HepG2 (cell line): ENCODE data around the gene S1PR5. TPM values are rescaled to one million over a fixed set of nuclear protein-coding genes. Genes with fewer than 3 reads are reported as not detected.

ENCODE experiments used
- AFF4 ChIP-seq: sonication (generic); formaldehyde crosslinking; IDR thresholded peaks from 2 replicates; pipeline ENCODE4 v1.4.0; 2020; ENCODE audit warnings: missing genetic modification reagents
- BRCA1 ChIP-seq: sonication (generic); formaldehyde crosslinking; IDR thresholded peaks from 2 replicates; pipeline ENCODE4 v1.4.0; 2020; ENCODE audit warnings: missing genetic modification reagents
- CREB3 ChIP-seq: sonication (generic); formaldehyde crosslinking; IDR thresholded peaks from 2 replicates; pipeline ENCODE4 v1.5.0; 2020; ENCODE audit warnings: missing genetic modification reagents
- EEA1 ChIP-seq: sonication (generic); formaldehyde crosslinking; IDR thresholded peaks from 2 replicates; pipeline ENCODE4 v1.5.1; 2020; ENCODE audit warnings: mild to moderate bottlenecking, missing genetic modification reagents, borderline replicate concordance
- HOXA7 ChIP-seq: sonication (generic); formaldehyde crosslinking; IDR thresholded peaks from 2 replicates; pipeline ENCODE4 v1.8.1; 2022; ENCODE audit warnings: mild to moderate bottlenecking, missing genetic modification reagents, moderate library complexity
- MIER3 ChIP-seq: IDR thresholded peaks from 2 replicates; pipeline ENCODE4 v1.6.1; 2016; ENCODE audit warnings: missing compliant biosample characterization, borderline replicate concordance
- SIX4 ChIP-seq: sonication (generic); formaldehyde crosslinking; IDR thresholded peaks from 2 replicates; pipeline ENCODE4 v1.4.0; 2020; ENCODE audit warnings: missing genetic modification reagents
- SNRNP70 ChIP-seq: fragments of 200-400 bp; formaldehyde crosslinking; IDR thresholded peaks from 2 replicates; pipeline ENCODE4 v1.6.1; 2017; ENCODE audit warnings: mild to moderate bottlenecking, low read depth, low read length, moderate library complexity
- TEAD3 ChIP-seq: optimal IDR thresholded peaks from 2 replicates; pipeline ENCODE3; 2016; ENCODE audit warnings: borderline replicate concordance
- TSC22D2 ChIP-seq: sonication (generic); formaldehyde crosslinking; IDR thresholded peaks from 2 replicates; pipeline ENCODE4 v1.5.1; 2020; ENCODE audit warnings: missing genetic modification reagents, mild to moderate bottlenecking, borderline replicate concordance
- ZNF20 ChIP-seq: sonication (generic); formaldehyde crosslinking; IDR thresholded peaks from 2 replicates; pipeline ENCODE4 v1.4.0; 2020; ENCODE audit warnings: mild to moderate bottlenecking, moderate library complexity, missing genetic modification reagents
- ZNF235 ChIP-seq: sonication (generic); formaldehyde crosslinking; IDR thresholded peaks from 2 replicates; pipeline ENCODE4 v1.8.1; 2023; ENCODE audit warnings: mild to moderate bottlenecking, missing genetic modification reagents, borderline replicate concordance
- ZNF879 ChIP-seq: sonication (generic); formaldehyde crosslinking; IDR thresholded peaks from 2 replicates; pipeline ENCODE4 v1.8.1; 2023; ENCODE audit warnings: missing genetic modification reagents
- polyA plus RNA-seq, 8 experiments: library from polyadenylated mRNA; depleted of rRNA in 3 of 8; stranded (reverse) in 7 of 8; unstranded in 1 of 8; fragments of >200 nt; fragmentation: Illumina TruSeq in 4 of 8; extraction: Trizol in 4 of 8; gene quantifications; 2 replicates each; pipeline versions ENCODE4 v1.2.1 to v1.2.3, GENCODE V29; 2011 to 2016; ENCODE audit warnings: low read depth in 4 of 8, missing spikeins in 1 of 8, mixed read lengths in 1 of 8; ENCODE audit not compliant: insufficient read depth in 1 of 8
- total RNA-seq, 5 experiments: library from RNA; depleted of rRNA; stranded (reverse); fragments of >200 nt; fragmentation: Illumina TruSeq; extraction: Trizol; gene quantifications; 2 replicates each; pipeline ENCODE4 v1.2.3, GENCODE V29; 2016; ENCODE audit warnings: low read depth in 1 of 5
- TF ChIP-seq, protein P1 (sequence below): IDR thresholded peaks from 2 replicates; pipeline ENCODE4 v1.6.1; 2016; ENCODE audit warnings: missing biosample characterization, missing genetic modification reagents, low read depth
- TF ChIP-seq, protein P2 (sequence below): sonication (generic); formaldehyde crosslinking; IDR thresholded peaks from 2 replicates; pipeline ENCODE4 v1.4.0; 2020; ENCODE audit warnings: missing genetic modification reagents, borderline replicate concordance
- TF ChIP-seq, protein P3 (sequence below), 2 experiments: sonication (generic) in 1 of 2; formaldehyde crosslinking in 1 of 2; IDR thresholded peaks; 2 replicates each; pipeline versions ENCODE4 v1.4.0 to v1.6.1; 2018 to 2020; ENCODE audit warnings: missing genetic modification reagents in 2 of 2, borderline replicate concordance in 1 of 2, low read depth in 1 of 2, mild to moderate bottlenecking in 1 of 2, missing biosample characterization in 1 of 2

Gene S1PR5
- total and polyA plus RNA-seq, 2 of the 13 experiments (the other 11 are each of a cell fraction or from before 2014, with no cell fraction given): 0.04 TPM; not detected in 1

DNA sequence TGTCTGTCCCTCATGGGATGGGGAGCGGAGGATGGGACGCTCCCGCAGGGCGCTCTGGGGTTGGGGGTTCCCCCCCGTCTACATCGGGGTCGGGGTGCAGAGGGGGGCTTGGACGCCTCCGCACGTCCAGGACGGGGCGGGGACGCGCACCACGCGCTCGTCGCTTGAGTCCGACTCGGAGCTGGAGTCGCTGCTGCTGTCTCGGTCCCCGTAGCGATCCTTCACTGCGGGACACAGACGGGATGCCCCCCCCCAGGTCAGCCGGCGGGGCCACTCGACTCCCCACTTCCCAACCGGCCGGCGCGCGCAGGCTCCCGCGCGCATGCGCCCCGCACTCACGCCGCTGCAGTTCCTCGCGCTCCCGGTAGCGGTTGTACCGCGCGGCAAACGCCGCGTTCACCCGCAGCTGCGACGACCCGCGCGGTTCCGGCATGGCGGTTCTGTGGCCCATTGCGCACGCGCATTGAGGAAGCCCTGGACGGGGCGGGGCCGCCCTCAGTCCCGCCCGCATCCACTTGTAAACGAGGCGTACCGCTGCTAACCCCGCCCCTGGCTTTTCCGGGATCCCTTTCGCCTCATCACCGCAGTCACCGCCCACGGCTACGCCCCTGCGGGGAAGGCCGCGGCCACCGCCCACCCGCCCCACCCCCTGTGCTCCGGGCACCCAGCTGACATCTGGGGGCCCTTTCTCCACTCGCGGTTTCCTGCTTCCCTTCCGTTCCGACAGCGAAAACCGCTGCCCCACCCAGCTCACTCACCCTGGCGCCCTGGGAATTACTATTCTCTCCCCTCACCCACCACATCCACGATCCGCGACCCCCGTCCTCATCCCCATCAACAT, 48.5 kb upstream of the S1PR5 start, which contains the start of gene KRI1 (continued):
- TF ChIP-seq, protein P1, sequence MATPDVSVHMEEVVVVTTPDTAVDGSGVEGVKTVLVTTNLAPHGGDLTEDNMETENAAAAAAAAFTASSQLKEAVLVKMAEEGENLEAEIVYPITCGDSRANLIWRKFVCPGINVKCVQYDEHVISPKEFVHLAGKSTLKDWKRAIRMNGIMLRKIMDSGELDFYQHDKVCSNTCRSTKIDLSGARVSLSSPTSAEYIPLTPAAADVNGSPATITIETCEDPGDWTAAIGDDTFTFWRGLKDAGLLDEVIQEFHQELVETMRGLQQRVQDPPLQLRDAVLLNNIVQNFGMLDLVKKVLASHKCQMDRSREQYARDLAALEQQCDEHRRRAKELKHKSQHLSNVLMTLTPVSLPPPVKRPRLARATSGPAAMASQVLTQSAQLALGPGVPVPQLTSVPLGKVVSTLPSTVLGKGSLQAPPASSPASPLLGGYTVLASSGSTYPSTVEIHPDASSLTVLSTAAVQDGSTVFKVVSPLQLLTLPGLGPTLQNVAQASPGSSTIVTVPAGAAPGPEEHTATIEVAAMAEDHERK (CRISPR knock-in tag): no peak
- TF ChIP-seq BRCA1 (CRISPR knock-in tag) (peak; percentile 43; the same call in 1 of the 2 replicates), ZNF879 (peak; percentile 90), TEAD3 (CRISPR knock-in tag) (peak; percentile 76), ZNF235 (peak; percentile 70; the same call in 1 of the 2 replicates), AFF4 (CRISPR knock-in tag) (no peak), CREB3 (CRISPR knock-in tag) (peak; percentile 91; the same call in 1 of the 2 replicates), SIX4 (CRISPR knock-in tag) (peak; percentile 50; the same call in 1 of the 2 replicates), MIER3 (CRISPR knock-in tag) (peak; percentile 82; the same call in 1 of the 2 replicates), HOXA7 (CRISPR knock-in tag) (no peak), SNRNP70 (no peak), ZNF20 (CRISPR knock-in tag) (no peak), EEA1 (peak; percentile 90), TSC22D2 (CRISPR knock-in tag) (peak; percentile 71; the same call in 1 of the 2 replicates)
- TF ChIP-seq, protein P2, sequence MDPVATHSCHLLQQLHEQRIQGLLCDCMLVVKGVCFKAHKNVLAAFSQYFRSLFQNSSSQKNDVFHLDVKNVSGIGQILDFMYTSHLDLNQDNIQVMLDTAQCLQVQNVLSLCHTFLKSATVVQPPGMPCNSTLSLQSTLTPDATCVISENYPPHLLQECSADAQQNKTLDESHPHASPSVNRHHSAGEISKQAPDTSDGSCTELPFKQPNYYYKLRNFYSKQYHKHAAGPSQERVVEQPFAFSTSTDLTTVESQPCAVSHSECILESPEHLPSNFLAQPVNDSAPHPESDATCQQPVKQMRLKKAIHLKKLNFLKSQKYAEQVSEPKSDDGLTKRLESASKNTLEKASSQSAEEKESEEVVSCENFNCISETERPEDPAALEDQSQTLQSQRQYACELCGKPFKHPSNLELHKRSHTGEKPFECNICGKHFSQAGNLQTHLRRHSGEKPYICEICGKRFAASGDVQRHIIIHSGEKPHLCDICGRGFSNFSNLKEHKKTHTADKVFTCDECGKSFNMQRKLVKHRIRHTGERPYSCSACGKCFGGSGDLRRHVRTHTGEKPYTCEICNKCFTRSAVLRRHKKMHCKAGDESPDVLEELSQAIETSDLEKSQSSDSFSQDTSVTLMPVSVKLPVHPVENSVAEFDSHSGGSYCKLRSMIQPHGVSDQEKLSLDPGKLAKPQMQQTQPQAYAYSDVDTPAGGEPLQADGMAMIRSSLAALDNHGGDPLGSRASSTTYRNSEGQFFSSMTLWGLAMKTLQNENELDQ (CRISPR knock-in tag): peak; percentile 50; the same call in 1 of the 2 replicates
- TF ChIP-seq, protein P3, sequence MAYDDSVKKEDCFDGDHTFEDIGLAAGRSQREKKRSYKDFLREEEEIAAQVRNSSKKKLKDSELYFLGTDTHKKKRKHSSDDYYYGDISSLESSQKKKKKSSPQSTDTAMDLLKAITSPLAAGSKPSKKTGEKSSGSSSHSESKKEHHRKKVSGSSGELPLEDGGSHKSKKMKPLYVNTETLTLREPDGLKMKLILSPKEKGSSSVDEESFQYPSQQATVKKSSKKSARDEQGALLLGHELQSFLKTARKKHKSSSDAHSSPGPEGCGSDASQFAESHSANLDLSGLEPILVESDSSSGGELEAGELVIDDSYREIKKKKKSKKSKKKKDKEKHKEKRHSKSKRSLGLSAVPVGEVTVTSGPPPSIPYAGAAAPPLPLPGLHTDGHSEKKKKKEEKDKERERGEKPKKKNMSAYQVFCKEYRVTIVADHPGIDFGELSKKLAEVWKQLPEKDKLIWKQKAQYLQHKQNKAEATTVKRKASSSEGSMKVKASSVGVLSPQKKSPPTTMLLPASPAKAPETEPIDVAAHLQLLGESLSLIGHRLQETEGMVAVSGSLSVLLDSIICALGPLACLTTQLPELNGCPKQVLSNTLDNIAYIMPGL (CRISPR knock-in tag; IDR thresholded peaks at IDR 0.05; ENCODE audit: borderline replicate concordance in 1 of 2, low read depth in 1 of 2): peak; percentile 86 to 88; a peak in 3 of 4 replicates
